GM19238 (cell line): ENCODE data around the gene DYRK3.
A peak's percentile ranks its signal among the peaks of the same experiment; 100 is the strongest.
"Not testable (repeated sequence)": the region's sequence is repeated elsewhere in the genome, so short reads cannot be mapped to it uniquely, and the experiment has no call there.

Experiments
- DNase-seq: peaks from one replicate; pipeline ENCODE4 v3.0.0; 2011; ENCODE audit warnings: low spot score; ENCODE audit not compliant: insufficient read length

DYRK3 gene

GRCh38 chr1:206631085-206631509 lies 4.2 kb upstream of the DYRK3 start:
- DNase-seq = peak; percentile 57

GRCh38 chr1:206633708-206634121 lies 1.6 kb upstream of the DYRK3 start:
- no peak for DNase-seq

- DNase-seq = no peak
Measured at GRCh38 chr1:206634365-206635079, 814 bp upstream of the DYRK3 start.

- DNase-seq = no peak
Measured at GRCh38 chr1:206635978-206636345, 626 bp downstream of the DYRK3 start.

GRCh38 chr1:206636671-206637070 lies 1.3 kb downstream of the DYRK3 start:
- no peak for DNase-seq

GRCh38 chr1:206637605-206638004 lies 2.3 kb downstream of the DYRK3 start:
- DNase-seq = no peak

- DNase-seq = not testable (repeated sequence)
Measured at GRCh38 chr1:206642074-206642473, 6.7 kb downstream of the DYRK3 start.

- no peak for DNase-seq
Measured at GRCh38 chr1:206643118-206643698, 7.9 kb downstream of the DYRK3 start.

GRCh38 chr1:206646504-206646903 lies 11.2 kb downstream of the DYRK3 start:
- no peak for DNase-seq

GRCh38 chr1:206647224-206647623 lies 11.9 kb downstream of the DYRK3 start:
- DNase-seq = no peak

- no peak for DNase-seq
Measured at GRCh38 chr1:206649261-206649921, 14.1 kb downstream of the DYRK3 start.

- DNase-seq = no peak
Measured at GRCh38 chr1:206651014-206651413, 15.7 kb downstream of the DYRK3 start.

- no peak for DNase-seq
Measured at GRCh38 chr1:206651958-206652890, 16.9 kb downstream of the DYRK3 start.

GRCh38 chr1:206653715-206654459 lies 18.6 kb downstream of the DYRK3 start:
- no peak for DNase-seq

- DNase-seq = no peak
Measured at GRCh38 chr1:206654828-206655227, 19.5 kb downstream of the DYRK3 start.

GRCh38 chr1:206655471-206655882 lies 20.1 kb downstream of the DYRK3 start:
- DNase-seq = no peak

- no peak for DNase-seq
Measured at GRCh38 chr1:206656936-206657335, 21.6 kb downstream of the DYRK3 start.

- no peak for DNase-seq
Measured at GRCh38 chr1:206657751-206658150, 22.4 kb downstream of the DYRK3 start.

GRCh38 chr1:206658264-206658980 lies 23.1 kb downstream of the DYRK3 start:
- peak; percentile 66 for DNase-seq

GRCh38 chr1:206658981-206659273 lies 23.6 kb downstream of the DYRK3 start:
- DNase-seq = no peak
